GM20000 (cell line): ENCODE results near the gene HNRNPAB.

Experiments
- DNase-seq: peaks from one replicate; pipeline ENCODE4 v3.0.0; 2012; ENCODE audit warnings: low spot score
- TF ChIP-seq, protein P1 (sequence below): IDR thresholded peaks from 2 replicates; pipeline ENCODE4 v1.5.1; 2012; ENCODE audit warnings: mild to moderate bottlenecking, control low read depth; ENCODE audit errors: extremely low read depth, missing control alignments

Gene HNRNPAB

GRCh38 chr5:178204935-178205748 is 809 bp downstream of the HNRNPAB start:
- peak; percentile 95 for DNase-seq
- TF ChIP-seq, protein P1, sequence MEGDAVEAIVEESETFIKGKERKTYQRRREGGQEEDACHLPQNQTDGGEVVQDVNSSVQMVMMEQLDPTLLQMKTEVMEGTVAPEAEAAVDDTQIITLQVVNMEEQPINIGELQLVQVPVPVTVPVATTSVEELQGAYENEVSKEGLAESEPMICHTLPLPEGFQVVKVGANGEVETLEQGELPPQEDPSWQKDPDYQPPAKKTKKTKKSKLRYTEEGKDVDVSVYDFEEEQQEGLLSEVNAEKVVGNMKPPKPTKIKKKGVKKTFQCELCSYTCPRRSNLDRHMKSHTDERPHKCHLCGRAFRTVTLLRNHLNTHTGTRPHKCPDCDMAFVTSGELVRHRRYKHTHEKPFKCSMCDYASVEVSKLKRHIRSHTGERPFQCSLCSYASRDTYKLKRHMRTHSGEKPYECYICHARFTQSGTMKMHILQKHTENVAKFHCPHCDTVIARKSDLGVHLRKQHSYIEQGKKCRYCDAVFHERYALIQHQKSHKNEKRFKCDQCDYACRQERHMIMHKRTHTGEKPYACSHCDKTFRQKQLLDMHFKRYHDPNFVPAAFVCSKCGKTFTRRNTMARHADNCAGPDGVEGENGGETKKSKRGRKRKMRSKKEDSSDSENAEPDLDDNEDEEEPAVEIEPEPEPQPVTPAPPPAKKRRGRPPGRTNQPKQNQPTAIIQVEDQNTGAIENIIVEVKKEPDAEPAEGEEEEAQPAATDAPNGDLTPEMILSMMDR = no peak

DNA sequence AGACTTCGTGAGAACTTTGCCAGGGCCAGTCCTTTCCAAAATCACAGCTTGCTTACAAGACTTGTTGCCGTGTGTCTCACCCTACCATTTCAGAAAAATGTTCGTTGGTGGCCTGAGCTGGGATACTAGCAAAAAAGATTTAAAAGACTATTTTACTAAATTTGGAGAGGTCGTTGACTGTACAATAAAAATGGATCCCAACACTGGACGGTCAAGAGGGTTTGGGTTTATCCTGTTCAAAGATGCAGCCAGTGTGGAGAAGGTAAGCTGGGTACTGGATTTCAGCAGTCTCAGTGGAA is 1.4 kb downstream of the HNRNPAB start:
- TF ChIP-seq, protein P1 = no peak
- DNase-seq = no peak

DNA sequence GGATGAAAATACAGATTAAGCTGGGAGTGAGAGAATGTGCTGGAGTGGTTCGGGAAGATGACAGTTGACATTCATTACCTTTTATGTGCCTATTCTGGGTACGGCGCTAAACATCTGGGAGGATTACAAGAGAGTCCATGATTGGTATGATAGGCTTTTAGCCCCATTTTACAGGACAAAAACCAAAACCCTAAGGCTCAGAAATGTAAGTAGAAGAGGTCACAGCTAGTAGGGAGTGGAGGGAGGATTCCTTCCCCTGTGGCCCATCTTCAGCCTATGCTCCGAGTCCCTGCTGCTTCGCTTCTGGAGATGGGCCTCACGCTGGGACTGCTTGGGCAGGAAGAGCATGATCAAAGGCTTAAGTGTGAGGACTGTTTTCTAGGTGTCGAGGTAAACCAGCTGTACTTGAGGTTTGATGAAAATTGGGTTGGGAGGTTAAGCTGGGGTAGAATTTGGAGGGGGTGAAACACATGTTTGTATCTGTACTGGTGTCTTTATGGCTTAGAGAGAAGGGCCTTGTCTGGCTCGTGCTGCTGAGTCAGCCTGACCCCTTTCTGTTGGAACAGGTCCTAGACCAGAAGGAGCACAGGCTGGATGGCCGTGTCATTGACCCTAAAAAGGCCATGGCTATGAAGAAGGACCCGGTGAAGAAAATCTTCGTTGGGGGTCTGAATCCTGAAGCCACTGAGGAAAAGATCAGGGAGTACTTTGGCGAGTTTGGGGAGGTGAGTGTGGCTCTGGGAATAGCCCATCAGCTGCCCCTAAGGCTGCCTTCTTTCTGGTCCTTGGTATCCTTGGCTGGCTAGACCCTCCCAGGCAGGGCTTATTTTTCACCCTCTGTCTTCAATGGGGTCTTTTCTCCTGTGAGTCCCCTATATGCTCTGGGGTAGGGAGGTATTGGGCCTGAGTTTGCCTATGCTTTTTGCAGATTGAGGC is 2.1 kb downstream of the HNRNPAB start:
- DNase-seq = no peak
- TF ChIP-seq, protein P1 = no peak

DNA sequence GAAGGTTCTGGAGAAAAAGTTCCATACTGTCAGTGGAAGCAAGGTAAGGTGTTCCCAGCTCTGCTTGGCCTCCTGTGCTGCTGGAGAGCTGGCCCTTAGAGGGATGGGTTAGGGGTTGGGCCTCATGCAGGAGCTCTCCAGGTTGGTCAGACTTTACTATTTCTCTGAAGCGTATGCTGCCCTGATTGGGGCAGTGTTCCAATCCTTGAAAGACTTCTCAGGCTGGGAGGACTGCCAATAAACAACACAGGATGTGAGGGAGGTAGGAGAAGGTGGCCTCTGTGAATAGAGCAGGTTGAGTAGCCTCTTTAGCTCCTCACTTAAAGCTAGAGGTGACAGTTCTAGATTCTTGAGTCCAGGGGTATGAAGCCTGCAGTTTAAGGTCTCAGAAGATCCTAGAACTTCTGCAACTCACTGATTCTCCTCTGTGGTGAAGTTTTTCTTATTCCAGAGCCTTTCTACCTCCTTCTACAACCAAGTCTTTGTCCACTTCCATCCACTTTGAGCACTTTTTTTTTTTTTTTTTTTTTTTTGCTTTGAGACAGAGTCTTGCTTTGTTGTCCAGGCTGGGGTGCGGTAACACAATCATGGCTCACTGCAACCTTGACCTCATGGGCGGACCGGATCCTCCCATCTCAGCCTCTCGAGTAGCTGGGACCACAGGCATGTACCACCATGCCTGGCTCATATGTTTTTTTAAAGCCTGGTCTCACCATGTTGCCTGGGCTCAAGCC is 3.0 kb downstream of the HNRNPAB start:
- DNase-seq = no peak
- TF ChIP-seq, protein P1 = no peak

DNA sequence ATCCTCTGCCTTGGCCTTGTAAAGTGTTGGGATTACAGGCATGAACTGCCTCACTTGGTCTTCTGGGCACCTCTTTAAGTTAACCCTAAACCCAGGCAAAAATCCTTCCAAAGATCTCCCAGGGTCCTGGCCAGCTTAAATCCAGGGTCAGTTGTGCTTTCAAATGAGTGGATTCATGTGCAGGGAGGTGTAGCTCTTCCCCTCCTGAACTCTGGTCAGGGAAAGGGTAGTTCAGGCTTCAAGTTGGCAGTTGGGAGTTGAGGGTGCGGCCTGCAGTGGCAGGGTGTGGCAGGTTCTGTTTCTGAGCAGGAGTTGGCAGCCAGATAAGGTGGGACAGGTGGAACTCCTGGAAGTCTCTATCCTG is 3.6 kb downstream of the HNRNPAB start:
- TF ChIP-seq, protein P1 = no peak
- no peak for DNase-seq

DNA sequence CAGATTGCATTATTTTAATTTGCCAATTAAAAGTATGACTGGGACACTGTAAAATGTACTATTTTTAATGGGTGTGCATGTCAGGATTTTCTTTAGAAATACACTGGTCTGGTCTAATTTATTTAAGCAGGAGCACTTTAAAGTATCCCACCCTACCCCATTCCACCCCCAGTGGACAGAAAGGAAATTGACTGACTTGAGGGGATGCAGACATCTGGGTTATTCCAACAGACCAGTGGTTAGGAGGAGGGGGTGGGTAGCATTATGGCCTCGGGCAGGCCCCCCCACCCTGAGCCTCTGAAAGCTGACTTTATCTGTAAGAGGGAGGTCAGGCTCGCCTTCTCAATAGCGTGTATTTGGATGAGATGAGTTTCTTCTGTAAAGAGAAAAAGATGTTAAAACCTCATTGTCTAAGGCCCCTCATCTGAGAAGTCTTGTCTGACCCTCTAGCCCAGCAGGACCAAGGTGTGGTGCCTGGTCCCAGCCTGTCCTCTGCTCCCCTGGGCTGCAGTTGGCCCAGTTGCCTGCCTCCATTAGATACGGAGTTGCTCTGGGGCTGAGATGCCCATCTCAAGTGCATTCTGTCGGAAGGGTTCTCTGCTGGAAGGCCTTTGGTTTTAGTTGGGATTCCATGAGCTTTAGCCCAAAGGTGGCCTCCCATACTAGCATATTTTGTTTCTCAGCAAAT is 4.4 kb downstream of the HNRNPAB start:
- DNase-seq = no peak
- TF ChIP-seq, protein P1 = no peak
